Kidney tubule cell (primary cell): ENCODE data around the gene SPATA9.

Experiments
- DNase-seq: peaks from one replicate; pipeline ENCODE4 v3.0.0-alpha.2; 2018; ENCODE audit warnings: low spot score

SPATA9 gene

DNA sequence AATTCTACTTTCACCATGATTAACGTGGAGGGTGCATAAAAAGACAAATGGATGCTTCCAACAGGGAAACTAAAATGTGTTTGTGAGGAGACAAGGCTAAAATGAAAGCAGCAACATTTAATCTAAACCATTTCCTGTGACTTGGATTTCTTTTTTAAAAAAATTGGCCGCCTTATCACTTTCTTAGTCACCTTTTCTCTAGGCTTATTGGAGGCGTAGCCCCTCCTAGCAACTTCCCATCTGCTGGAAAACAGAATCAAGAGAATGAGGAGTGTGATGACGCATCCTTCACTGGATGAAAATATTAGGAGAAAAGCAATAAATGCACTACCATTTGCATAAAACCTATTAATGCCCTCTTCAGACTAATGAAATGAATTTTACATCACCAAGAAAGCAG, 63.7 kb downstream of the SPATA9 start:
- DNase-seq, result no peak

DNA sequence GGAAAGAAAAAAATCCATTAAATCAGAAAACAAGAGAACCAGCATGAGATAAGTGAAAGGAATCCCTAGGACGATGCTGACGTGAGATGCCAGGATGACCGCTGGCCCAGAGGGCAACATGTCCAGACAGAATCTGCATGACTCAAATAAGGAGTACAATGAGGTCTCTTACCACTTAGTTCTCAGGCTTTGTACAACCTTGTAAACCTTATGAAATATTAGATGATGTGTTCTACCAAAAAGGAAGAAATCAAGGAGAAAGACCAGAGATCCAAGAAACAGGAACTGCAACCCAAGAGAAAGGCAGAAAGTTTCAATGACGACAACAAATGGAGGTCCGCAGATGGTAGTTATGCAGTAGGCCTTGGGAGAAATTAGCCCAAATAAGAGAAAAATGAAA, 65.7 kb downstream of the SPATA9 start:
- no peak for DNase-seq

DNA sequence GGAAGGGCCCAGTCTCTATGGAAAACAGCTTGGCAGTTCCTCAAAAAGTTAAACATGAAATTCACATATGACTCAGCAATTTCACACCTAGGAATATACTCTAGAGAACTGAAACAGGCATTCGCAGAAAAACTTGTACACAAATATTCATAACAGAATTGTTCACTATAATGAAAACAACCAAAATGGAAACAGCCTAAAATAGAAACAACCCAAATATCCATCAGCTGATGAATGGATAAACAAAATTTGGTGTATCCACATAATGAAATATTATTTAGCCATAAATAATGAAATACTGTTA, 67.7 kb downstream of the SPATA9 start:
- no peak for DNase-seq

DNA sequence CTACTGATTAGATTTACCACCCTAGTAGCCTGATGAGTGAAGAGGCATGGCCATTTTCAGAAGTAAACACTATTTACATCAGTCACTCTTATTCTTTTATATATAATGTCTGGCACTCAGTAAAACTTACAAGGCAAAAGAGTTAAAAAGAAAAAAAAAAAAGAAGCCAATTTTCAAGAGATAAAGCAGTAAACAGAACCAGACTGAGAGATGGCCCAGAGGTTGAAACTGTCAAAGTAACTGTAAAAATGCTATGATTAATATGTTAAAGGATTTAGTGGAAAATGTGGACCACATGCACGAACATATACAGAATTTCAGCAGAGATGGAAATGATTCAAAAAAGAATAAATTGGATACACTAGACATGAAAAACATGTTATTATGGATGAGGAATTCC, 69.3 kb downstream of the SPATA9 start:
- no peak for DNase-seq

DNA sequence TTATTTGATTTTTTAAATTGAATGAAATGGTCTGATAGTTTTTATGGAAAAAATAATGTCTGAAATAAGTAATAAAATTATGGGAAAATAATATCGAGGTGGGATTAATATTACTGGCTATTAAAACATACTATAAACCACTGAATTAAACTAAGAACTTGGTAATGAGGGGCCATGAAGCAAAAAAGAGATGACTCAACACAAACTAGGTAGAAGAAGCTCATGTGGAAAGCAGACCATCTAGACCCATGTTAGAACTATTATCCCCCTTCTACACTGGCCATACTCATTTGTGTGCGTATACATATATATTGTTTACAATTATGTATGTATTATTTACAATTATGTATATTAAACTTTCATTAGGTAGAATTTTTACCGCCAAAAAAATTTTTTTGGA, 71.4 kb downstream of the SPATA9 start:
- no peak for DNase-seq

DNA sequence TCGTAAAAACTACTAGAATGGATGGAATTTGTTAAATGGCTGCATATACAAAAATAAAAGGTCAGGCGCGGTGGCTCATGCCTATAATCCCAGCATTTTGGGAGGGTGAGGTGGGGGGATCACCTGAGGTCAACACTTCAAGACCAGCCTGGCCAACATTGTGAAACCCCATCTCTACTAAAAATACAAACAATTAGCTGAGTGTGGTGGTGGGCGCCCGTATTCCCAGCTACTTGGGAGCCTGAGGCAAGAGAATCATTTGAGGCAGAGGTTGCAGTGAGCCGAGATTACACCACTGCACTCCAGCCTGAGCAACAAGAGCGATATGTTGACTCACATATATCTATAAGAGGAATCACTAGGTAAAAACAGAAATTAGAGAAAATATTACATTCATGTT, 72.2 kb downstream of the SPATA9 start:
- DNase-seq, result no peak

DNA sequence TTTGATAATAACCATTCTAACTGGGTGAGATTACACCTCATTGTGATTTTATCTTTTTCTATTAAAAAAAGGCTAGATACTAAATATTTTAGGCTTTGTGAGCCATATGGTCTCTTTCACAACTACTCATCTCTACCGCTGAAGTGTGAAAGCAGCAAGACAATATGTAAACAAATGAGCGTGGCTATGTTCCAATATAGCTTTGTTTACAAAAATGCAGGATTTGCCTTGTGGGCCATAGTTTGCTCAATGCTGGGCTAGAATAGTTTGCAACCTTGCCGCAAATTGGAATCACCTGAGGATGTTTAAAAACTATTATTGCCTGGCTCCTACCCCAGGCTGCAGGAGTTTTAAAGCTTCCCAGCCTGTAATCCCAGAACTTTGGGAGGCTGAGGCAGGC, 73.1 kb downstream of the SPATA9 start:
- no peak for DNase-seq
